Osteoblast (primary cell): ENCODE results near the gene COL23A1. TPM values are rescaled to one million over a fixed set of nuclear protein-coding genes. Genes with fewer than 3 reads are reported as not detected.

Experiments used
- DNase-seq: peaks from one replicate; pipeline ENCODE4 v3.0.0; 2011; ENCODE audit warnings: low spot score, mixed read lengths; ENCODE audit not compliant: insufficient read length; ENCODE audit errors: missing footprints
- H2AFZ ChIP-seq: 2 replicates; pipeline ENCODE4 v1.6.0; 2011; ENCODE audit warnings: mild to moderate bottlenecking, low read length
- H3K27ac ChIP-seq: 2 replicates; pipeline ENCODE4 v1.5.1; 2011; ENCODE audit warnings: mild to moderate bottlenecking, low read depth, low read length, moderate library complexity
- H3K27me3 ChIP-seq: 2 replicates; pipeline ENCODE4 v1.6.0; 2012; ENCODE audit warnings: mild to moderate bottlenecking, control low read depth, inconsistent platforms, low read length, moderate library complexity; ENCODE audit not compliant: insufficient read depth
- H3K36me3 ChIP-seq: 2 replicates; pipeline ENCODE4 v1.5.1; 2011; ENCODE audit warnings: mild to moderate bottlenecking, low read length, control low read depth, moderate library complexity; ENCODE audit not compliant: insufficient read depth
- H3K4me1 ChIP-seq: 2 replicates; pipeline ENCODE4 v1.5.1; 2011; ENCODE audit warnings: mild to moderate bottlenecking, low read length, control low read depth, moderate library complexity; ENCODE audit not compliant: insufficient read depth
- H3K4me2 ChIP-seq: 2 replicates; pipeline ENCODE4 v1.6.0; 2011; ENCODE audit warnings: mild to moderate bottlenecking, low read length; ENCODE audit not compliant: insufficient read depth
- H3K4me3 ChIP-seq: fragments of 200-600 bp; sonication (generic); 3 replicates; pipeline ENCODE4 v1.5.1; 2012; ENCODE audit warnings: mild to moderate bottlenecking, low read length, inconsistent platforms; ENCODE audit not compliant: insufficient read depth
- H3K79me2 ChIP-seq: 2 replicates; pipeline ENCODE4 v1.6.0; 2012; ENCODE audit warnings: mild to moderate bottlenecking, low read length, control low read depth, inconsistent platforms; ENCODE audit not compliant: insufficient read depth
- H3K9me3 ChIP-seq: 2 replicates; pipeline ENCODE4 v1.5.1; 2011; ENCODE audit warnings: low read depth, low read length, control low read depth
- H4K20me1 ChIP-seq: 2 replicates; pipeline ENCODE4 v1.6.0; 2012; ENCODE audit warnings: mild to moderate bottlenecking, low read length, control low read depth; ENCODE audit not compliant: insufficient read depth
- total RNA-seq: library from RNA; depleted of rRNA; stranded (reverse); fragments of >200 nt; gene quantifications from 2 replicates; pipeline ENCODE4 v1.2.3, GENCODE V29; 2012
- TF ChIP-seq, protein P1 (sequence below): IDR thresholded peaks from 2 replicates; pipeline ENCODE4 v1.5.1; 2011; ENCODE audit warnings: mild to moderate bottlenecking, low read depth, low read length, moderate library complexity; ENCODE audit errors: extremely low read depth

The COL23A1 gene
- total RNA-seq, 1 donor = under 0.01 TPM

DNA sequence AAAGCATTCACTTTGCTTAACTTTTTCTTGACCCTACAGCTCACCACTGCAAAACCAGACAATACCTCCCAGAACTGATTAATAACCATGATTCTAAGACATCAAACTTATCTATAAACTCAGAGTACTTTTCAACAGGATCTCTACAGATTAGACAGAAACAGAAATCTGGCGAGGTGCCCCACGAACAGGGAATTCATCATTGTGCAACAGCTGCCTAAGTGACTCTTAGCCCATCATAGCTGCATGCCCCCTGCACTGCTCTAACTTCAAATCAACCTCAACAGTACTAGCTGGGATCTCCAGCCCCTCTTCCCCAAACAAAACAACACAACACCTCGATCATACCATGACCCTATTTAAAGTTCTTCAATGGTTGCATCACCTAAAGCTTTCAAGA lies 16.1 kb upstream of the COL23A1 start:
- no peak overlapping the region for H3K27ac ChIP-seq
- H2AFZ ChIP-seq = no peak overlapping the region
- no peaks in the 10 kb centered on the region for H3K27me3 ChIP-seq
- H3K4me1 ChIP-seq = no peaks in the 10 kb centered on the region
- DNase-seq = no peak
- no peak overlapping the region for H3K4me3 ChIP-seq
- peaks cover 8% of the 10 kb centered on the region for H4K20me1 ChIP-seq
- no peak overlapping the region for H3K4me2 ChIP-seq
- H3K79me2 ChIP-seq = peaks cover 16% of the 10 kb centered on the region
- no peaks in the 10 kb centered on the region for H3K9me3 ChIP-seq
- TF ChIP-seq, protein P1, sequence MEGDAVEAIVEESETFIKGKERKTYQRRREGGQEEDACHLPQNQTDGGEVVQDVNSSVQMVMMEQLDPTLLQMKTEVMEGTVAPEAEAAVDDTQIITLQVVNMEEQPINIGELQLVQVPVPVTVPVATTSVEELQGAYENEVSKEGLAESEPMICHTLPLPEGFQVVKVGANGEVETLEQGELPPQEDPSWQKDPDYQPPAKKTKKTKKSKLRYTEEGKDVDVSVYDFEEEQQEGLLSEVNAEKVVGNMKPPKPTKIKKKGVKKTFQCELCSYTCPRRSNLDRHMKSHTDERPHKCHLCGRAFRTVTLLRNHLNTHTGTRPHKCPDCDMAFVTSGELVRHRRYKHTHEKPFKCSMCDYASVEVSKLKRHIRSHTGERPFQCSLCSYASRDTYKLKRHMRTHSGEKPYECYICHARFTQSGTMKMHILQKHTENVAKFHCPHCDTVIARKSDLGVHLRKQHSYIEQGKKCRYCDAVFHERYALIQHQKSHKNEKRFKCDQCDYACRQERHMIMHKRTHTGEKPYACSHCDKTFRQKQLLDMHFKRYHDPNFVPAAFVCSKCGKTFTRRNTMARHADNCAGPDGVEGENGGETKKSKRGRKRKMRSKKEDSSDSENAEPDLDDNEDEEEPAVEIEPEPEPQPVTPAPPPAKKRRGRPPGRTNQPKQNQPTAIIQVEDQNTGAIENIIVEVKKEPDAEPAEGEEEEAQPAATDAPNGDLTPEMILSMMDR = no peak
- H3K36me3 ChIP-seq = peaks cover 64% of the 10 kb centered on the region

DNA sequence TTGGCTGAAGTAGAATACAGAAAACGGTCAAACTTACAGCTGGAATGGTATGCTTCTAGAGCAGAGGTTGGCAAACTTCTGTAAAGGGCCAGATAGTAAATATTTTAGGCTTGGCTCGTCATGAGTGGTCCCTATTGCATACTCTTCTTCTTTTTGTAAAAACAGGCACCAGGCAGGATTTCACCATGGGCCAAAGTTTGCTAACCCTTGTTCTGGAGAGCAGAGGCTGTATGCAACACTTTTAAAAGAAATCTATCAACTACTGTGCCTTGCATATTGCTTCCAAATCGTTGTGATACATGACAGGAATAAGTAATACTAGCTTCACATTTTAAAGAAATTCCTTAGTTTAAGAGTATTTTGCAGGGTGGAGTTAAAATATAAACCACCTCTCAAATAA lies 15.6 kb upstream of the COL23A1 start:
- H3K4me1 ChIP-seq = no peaks in the 10 kb centered on the region

DNA sequence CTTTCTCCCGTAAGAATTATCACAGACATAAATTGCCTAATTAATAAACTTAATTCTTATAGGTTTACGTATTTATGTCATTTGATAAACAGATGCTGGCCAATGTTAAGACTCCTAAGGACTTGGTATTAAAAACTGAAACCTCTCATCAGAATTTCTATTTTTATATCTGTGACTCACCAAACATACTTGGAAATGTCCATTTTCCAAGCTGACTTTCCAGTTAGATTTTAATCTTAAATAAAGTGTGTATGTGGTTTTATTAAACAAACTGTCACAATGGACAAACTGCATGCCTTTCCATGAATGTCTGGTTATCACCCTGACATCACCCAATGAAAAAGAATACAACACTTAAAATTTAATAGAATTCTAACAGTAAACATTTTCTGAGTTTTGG lies 12.6 kb upstream of the COL23A1 start:
- Histone ChIP-seq H3K9me3 (no peaks in the 10 kb centered on the region), H3K27ac (no peak overlapping the region), H4K20me1 (peaks cover 7% of the 10 kb centered on the region), H3K4me1 (no peaks in the 10 kb centered on the region), H2AFZ (no peak overlapping the region), H3K4me3 (no peak overlapping the region), H3K36me3 (peaks cover 64% of the 10 kb centered on the region), H3K79me2 (peaks cover 9% of the 10 kb centered on the region), H3K27me3 (no peaks in the 10 kb centered on the region), H3K4me2 (no peak overlapping the region)
- TF ChIP-seq, protein P1 = no peak
- peak; percentile 57 for DNase-seq

More for the DNA sequence above, 15.6 kb upstream of the COL23A1 start:
- Histone ChIP-seq H3K4me2 (no peak overlapping the region), H3K4me3 (no peak overlapping the region), H3K36me3 (peaks cover 64% of the 10 kb centered on the region), H3K9me3 (no peaks in the 10 kb centered on the region), H4K20me1 (peaks cover 7% of the 10 kb centered on the region), H2AFZ (no peak overlapping the region), H3K79me2 (peaks cover 14% of the 10 kb centered on the region), H3K27me3 (no peaks in the 10 kb centered on the region), H3K27ac (no peak overlapping the region)
- TF ChIP-seq, protein P1 = no peak
- DNase-seq = no peak

DNA sequence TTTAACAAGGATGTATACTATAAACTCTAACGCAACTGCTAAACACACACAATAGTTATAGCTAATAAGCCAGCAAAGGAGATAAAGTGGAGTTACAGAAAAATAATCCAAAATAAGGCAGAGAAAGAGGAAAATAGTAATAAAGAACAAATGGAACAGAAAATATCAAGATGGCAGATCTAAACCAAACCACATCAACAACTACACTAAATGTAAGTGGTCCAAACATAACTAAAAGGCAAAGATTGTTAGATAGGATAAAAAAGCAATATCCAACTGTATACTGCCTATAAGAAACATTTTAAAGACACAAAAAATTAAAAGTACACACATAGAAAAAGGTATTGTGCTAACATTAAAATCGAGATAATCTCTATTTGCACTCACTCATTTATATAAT lies 5.6 kb upstream of the COL23A1 start:
- no peak for DNase-seq
- TF ChIP-seq, protein P1 = no peak
- no peaks in the 10 kb centered on the region for H3K27me3 ChIP-seq
- H3K9me3 ChIP-seq = no peaks in the 10 kb centered on the region
- no peaks in the 10 kb centered on the region for H3K79me2 ChIP-seq
- H3K4me1 ChIP-seq = peaks cover under 1% of the 10 kb centered on the region
- peaks cover 4% of the 10 kb centered on the region for H4K20me1 ChIP-seq
- H3K36me3 ChIP-seq = peaks cover 21% of the 10 kb centered on the region
- no peak overlapping the region for H3K4me3 ChIP-seq
- no peak overlapping the region for H2AFZ ChIP-seq
- no peak overlapping the region for H3K4me2 ChIP-seq
- H3K27ac ChIP-seq = no peak overlapping the region
